Cardiac septum (tissue), 1 donor: ENCODE results near the gene IGLL5. TPM values are rescaled to one million over a fixed set of nuclear protein-coding genes. Genes with fewer than 3 reads are reported as not detected.

Experiments
- DNase-seq: peaks from one replicate; pipeline ENCODE4 v3.0.0-alpha.2; 2020; ENCODE audit warnings: low spot score
- intact Hi-C: fragments of 100-400 bp; cut with DNase I; formaldehyde crosslinking; loops from one replicate; pipeline ENCODE4 v1.14.0; 2022
- long read RNA-seq: library from polyadenylated mRNA; unstranded; transcript quantifications from one replicate; pipeline ENCODE4 v2.0.0, GENCODE V29; 2021
- total RNA-seq: library from RNA; stranded (reverse); fragmentation: NEBNext Ultra II Directional; extraction: Animal tissue kit (Norgen Biotek cat#: 25700); gene quantifications from one replicate; pipeline ENCODE4 v1.2.1, GENCODE V29; 2021
- donor health status: DM: no; HTN: no; CAD: no.

Gene IGLL5
- total RNA-seq = not detected
- long read RNA-seq = 0 reads

DNA sequence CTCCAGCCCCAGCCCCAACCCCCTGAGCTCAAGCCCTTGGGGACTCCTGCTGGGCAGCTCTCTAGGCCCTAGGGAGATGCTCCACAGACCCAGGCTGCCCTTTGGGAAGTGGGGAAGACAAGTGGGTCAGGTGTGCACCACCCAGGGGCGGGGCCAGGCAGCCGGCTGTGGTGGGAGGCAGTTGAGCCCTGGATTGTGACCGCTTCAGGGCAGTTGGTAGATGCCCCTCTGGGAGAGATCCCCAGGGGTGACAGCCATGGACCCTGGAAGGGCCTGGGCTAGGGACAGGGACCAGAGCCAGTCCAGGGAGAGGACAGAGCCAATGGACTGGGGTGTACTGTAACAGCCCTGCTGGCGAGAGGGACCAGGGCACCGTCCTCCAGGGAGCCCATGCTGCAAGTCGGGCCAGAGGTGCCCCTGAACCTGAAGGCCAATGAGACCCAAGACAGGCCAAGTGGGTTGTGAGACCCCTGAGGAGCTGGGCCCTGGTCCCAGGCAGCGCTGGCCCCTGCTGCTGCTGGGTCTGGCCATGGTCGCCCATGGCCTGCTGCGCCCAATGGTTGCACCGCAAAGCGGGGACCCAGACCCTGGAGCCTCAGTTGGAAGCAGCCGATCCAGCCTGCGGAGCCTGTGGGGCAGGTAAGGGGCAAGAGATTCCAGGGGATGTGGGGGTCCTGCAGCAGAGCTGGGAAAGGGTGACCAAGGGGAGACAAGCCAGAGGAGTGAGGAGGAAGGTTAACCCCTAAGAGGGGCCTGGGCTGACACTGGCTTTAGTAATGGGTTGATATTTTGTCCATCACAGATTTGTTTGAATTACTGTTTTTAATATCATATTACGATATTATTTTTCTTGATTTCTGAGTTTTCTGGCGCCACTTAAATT lies at the start of gene IGLL5:
IGLL5 (plus strand) TSS at position 196 of the 883 bp plus-strand sequence; CDS start at position 434, 238 bp downstream.
- intact Hi-C loops = no loop called here
- no peak for DNase-seq

DNA sequence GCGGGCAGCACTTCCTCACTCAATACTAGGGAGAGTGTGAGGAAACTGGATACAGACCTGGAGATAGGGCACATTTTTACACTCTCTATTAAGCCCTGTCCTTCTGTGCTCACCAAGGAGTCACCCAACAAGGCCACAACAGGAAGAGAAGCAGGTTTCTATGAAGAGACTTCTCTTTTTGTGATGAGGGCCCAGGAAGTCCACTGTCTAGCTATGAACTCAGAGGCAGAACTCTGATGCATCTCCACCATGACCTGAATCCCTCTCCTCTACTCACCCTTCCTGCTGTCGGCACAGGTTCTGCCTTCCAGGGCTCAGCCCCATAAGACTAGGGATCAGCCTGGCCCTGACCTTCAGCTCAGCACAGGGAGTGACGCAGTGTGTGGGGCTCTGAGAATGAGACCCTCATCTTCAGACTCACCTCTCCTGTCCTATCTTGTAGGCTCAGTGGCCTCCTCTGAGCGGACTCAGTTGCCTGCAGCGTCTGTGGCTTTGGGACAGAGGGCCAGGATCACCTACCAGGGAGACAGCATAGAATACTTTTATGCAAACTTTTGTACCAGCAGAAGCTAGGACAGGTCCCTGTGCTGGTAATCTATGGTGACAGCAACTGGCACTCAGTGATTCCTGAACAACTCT lies 49.3 kb upstream of the IGLL5 start:
- DNase-seq = no peak
- intact Hi-C loops = no loop called here

DNA sequence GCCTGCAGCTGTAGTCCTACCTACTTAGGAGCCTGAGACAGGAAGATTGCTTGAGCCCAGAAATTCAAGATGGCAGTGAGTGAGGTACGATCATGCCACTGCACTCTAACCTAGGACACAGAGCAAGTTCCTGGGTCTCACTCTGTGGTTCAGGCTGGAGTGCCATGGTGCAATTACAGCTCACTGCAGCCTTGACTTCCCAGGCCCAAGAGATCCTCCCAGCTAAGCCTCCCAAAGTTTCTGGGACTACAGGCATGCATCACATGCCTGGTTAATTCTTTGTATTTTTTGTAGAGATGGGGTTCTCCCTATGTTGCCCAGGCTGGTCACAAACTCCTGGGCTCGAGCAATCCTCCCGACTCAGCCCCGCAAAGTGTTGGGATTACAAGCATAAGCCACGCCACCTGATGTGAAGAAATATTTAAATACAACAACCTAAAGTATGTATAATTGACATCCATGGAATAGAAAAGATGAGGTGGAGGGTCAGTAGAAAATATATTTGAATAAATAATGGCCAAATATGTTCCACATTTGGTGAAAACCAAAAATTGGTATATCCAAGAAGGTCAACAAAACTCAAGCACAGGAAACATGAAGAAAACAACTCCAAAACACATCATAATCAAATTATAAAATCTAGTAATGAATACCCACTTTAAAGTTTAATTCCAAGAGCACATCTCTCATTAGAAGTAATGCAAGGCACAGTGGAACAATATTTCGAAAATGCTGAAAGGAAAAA lies 47.9 kb upstream of the IGLL5 start:
- intact Hi-C loops = no loop called here
- no peak for DNase-seq

DNA sequence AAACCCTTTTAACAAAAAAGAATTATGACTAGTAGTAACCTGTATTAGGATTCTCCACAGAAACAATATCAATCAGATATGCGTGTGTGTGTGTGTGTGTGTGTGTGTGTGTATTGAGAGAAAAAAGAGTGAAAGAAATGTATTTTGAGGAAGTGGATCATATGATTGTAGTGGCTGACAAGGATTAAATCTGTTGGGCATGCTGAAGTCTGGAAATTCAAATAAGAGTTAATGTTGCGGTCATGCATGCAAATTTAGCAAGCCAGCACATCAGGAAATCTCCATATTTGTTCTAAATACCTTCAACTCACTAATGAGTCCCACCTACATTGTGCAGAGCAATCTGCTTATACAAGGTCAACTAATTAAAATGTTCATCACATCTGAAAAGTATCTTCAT lies 46.8 kb upstream of the IGLL5 start:
- intact Hi-C loops = no loop called here
- no peak for DNase-seq

DNA sequence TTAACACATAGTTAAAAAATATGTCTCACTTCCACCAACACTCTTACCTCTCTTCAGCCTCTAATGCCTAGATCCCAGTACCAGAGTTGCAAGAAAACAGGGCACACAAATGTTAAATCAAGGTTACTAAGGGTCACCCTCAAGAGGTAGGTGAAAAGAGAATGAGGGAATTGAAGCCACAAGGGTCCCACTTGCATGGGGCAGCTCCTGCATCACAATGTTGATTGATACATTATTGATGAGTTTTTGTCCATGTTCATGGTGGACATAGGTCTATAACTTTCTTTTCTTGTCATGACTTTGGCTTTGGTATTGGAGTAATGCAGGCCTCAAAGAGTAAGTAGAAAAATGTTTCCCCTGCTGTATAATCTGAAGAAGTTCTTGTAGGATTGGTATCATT lies 46.0 kb upstream of the IGLL5 start:
- intact Hi-C loops = no loop called here
- no peak for DNase-seq

DNA sequence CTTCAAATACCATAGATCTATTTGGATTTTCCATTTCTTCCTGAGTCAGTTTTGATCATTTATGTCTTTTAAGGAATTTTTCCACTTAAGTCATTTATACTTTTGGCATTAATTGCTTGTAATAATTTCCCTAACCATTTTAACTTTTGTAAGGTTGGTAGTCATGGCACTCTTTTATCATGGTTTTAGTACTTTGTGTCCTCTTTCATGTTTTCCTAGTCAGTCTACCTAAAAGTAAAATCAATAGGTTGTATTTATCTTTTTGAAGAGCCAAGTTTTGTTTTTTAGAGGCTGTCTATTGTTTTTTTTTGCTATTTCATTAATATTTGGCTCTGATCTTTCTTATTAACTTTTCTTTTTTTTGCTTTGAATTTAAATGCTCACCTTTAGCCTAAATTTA lies 45.5 kb upstream of the IGLL5 start:
- intact Hi-C loops = no loop called here
- no peak for DNase-seq

DNA sequence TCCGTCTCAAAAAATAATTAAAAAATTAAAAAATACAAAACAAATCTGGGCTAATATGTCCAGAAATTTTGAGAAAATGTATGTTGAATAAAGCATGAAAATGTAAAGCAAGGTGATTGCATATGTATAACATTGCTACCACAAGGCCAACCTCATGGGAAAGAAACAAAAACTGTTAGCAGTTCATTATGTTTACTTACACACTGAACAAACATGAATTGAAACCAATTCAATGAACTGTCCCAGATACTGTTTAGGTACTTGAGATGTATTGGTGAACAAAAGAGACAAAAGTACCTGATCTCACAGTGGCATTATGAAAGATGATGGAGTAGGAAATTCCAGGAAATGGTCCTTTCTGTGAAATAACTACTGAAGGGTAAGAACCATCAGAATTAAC lies 43.8 kb upstream of the IGLL5 start:
- intact Hi-C loops = no loop called here

DNA sequence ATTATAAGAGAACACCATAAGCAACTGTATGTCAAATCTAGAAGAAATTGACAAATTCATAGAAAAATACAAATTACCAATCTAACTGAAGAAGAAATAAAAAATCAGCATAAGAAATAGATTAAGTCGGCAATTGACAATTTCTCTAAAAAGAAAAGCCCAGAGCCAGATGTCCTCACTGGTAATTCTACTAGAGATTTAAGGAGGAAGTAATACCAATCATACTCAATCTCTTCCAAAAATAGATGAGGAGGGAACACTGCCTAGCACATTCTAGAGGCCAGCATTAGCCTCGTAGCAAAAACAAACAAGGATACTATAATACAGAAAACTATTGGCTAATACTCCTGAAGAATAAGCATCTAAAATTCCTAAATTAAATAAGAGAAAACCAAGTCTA lies 40.4 kb upstream of the IGLL5 start:
- intact Hi-C loops = loop anchor here (5.0 kb wide), 1 partner anchor 110 kb away; no protein-coding TSS in a partner anchor
- no peak for DNase-seq

More for the DNA sequence above, 43.8 kb upstream of the IGLL5 start:
- no peak for DNase-seq

DNA sequence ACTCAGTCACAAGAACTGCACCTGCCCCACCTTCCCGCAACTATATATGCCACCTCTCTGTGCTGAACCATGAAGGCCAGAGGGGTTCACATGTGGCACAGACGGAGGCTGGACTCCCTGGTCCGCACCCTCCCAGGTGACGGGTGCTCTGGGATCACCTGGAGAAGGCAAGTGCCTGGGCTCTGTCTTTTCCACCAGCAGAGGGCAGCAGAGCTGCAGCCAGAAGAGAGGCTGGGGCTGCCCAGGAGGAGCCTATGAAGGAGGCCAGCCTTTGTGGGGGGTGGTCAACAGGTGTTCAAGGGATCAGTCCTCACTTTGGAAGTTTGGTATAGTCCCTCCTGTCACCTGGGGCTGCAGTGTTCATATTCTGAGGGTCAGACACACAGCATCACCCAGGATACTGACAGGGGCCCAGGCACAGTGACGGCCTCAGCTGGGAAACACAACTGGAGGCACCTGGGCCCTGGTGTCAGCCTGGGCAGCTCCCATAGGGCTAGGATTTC lies 39.2 kb upstream of the IGLL5 start:
- no peak for DNase-seq
- intact Hi-C loops = loop anchor here (5.0 kb wide), 1 partner anchor 109 kb away; no protein-coding TSS in a partner anchor

DNA sequence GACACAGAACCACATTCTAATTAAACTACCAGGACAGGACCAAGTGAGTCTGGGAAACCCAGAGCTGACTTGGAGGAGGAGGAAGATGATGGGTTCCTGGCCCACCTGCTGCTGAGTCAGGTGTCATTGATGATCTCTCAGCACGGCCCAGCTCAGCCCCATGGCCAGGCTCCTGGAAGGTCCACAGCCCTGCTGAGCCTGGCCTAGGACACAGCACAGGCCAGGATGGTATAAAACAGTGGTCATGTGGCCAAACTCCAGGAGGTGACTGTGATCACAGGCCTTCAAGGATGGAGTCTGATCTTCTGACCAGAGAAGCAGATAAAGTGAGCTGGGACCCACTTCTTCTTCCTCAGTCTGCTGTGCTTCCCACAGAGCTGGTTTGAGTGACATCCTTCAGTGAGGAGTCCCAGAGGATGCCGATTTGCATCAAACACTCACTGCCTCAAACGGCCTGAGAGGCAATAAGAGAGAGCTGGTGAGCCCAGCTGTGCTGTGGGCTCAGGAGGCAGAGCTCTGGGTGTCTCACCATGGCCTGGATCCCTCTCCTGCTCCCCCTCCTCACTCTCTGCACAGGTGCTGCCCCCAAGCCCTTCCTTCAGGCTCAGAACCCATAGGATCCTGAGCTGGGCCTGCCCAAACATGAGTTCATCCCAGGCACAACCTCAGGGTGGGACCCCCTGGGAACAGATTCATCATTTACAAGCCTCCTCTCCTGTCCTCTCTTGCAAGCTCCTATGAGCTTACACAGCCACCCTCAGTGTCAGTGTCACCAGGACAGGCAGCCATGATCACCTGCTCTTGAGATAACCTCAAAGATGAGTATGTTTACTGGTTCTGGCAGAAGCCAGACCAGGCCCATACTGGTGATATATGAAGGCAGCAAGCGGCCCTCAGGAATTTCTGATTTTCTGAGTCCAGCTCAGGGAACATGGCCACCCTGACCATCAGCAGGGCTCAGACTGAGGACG lies 37.7 kb upstream of the IGLL5 start:
- DNase-seq = no peak
- intact Hi-C loops = loop anchor here (5.0 kb wide), 1 partner anchor 107 kb away; no protein-coding TSS in a partner anchor

DNA sequence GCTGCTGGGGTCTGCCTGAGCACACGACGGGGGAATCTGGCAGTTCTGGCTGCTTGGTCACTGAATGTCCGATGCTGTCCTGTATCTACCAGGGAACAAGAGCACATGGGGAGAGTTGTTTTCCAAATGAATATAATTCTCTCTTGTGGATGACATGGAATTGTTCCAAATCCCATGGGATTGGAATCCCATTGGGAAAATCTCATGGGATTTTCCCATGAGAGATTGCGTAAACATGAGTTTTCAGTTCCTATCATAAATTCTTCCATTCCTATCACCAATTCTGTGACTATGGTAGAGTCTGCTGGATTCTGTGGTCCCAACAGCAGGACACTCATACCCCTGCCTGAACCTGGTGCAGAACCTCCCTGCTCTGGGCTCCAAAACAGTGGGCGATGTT lies 35.6 kb upstream of the IGLL5 start:
- DNase-seq = no peak
- intact Hi-C loops = no loop called here

DNA sequence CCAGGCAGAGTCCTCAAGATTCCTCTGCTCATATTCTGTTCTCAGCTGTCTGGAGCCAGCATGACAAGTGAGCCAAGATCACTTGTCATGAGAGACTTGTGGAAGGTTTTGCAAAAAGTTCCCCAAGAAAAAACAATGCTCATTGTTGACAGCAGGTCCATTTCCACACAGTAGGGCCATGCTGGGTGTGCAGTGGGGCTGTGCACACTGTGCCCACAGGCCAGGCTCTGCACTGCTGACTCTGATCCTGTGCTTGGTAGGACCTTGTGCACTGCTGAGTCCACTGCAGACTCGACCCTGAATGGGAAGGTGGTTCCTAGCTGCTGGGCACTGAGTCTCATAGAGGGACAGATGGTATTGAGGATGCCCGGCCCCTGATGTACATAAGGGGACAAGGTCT lies 33.9 kb upstream of the IGLL5 start:
- intact Hi-C loops = no loop called here
- no peak for DNase-seq

DNA sequence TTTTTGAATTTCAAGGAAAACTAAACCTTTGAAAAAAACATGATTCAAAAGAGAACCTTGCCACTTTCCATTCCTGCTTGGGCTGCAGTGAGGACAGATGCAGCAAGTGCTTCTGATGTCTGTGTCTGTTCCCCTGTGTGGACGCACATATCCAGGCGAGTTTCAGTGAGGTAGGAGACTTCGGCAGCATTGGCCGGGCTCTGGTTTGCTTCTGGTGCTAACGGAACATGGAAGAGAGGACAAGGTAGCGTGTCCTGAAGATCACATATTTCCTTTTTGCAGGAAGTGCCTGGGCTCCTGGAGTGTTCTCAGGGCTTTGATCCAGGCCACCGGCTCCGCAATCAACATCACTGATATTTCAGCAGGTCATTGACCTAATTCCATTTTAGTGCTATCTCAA lies 33.1 kb upstream of the IGLL5 start:
- no peak for DNase-seq
- intact Hi-C loops = no loop called here

DNA sequence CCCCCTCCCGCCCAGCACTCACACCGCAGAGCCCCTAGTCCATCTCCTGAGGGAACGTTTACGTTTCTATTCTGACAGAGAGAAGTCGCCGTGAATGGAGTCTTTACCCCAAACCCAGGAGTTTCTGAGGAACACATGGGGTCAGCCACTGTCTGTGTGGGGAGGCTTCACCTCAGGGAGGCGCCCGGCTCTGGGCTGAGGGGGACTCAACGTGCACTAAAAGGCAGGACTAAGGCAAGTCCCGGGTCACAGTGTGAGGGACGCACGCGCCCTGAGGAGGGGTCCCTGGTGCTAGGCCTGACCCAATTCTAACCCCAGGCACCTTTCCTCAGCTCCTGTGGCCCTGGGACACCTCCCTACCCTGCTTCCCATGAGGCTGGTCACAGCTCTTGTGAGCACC lies 32.5 kb upstream of the IGLL5 start:
- DNase-seq = no peak
- intact Hi-C loops = no loop called here

DNA sequence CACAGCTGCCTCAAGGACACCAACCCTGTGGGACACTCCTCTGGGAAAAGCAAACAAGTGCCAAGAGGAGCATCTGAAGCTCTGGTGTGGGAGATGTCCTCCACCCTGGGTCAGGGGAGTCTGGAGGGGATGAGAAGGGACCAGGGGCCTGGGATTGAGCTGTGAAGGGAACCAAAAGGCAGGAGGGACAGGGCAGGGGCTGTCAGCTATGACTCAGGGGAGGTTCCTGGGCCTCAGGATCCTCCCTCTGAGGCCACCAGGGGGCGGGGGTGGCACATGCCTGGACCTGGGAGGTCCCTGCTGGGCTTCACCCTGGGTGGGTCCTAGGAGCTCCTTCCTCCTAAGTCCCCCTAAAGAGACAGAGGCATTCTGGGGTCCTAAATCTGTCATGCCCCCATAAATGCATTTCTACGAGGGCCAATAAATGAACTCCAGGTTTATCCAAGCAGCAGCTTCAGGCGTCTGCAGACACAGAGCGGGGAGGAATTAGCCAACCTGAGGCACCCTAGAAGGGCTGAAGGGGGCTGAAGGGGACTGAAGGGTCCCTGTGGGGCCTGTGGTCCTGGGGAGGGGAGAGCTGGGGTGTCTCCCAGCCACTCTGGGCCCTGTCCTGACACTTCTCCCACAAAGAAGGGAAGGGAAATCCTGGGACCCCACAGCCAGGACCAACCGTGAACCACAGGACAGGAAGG lies 31.9 kb upstream of the IGLL5 start:
- no peak for DNase-seq
- intact Hi-C loops = no loop called here

DNA sequence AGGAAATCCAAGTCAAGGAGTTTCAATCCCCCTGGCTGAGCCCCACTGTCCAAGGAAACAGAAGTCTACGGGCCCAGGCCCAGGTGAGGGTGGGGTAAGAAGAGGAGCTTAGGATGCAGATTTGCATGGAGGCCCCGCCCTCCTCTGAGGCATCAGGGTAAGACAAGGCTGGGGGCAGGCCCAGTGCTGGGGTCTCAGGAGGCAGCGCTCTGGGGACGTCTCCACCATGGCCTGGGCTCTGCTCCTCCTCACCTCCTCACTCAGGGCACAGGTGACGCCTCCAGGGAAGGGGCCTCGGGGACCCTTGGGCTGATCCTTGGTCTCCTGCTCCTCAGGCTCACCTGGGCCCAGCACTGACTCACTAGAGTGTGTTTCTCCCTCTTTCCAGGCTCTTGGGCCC lies 31.3 kb upstream of the IGLL5 start:
- no peak for DNase-seq
- intact Hi-C loops = no loop called here

DNA sequence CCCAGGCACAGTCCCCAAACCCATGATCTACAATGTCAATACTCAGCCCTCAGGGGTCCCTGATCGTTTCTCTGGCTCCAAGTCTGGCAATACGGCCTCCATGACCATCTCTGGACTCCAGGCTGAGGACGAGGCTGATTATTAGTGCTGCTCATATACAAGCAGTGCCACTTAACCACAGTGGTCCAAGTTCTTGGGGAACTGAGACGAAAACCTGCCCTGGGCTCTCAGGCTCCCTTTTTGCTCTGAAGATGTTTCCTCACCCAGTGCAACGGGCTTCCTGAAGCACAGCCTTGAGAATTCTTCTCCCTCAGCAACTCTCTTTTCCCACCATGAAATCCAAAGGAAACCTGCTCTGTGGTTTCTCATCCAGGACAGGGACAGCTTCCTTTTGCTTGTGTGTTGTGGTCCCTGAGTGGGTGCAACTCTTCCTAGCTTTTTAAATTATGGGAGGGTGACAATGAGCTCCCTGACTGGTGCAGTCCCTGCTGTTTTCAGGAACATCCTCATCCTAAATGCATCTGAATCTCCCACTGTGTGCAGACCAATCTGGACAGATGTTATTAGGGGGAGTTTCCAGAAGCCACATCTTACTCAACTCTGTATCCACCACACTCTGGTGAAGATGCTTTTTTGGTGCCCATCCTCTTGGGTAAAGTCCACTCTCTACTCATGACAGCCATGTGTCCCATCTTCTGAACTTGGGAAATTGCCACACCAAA lies 30.6 kb upstream of the IGLL5 start:
- intact Hi-C loops = no loop called here
- no peak for DNase-seq
